Mucosa of gallbladder (tissue), 1 donor: Measurements from ENCODE around the gene BLTP3B. TPM values are rescaled to one million over a fixed set of nuclear protein-coding genes. Genes with fewer than 3 reads are reported as not detected.
A peak's percentile ranks its signal among the peaks of the same experiment; 100 is the strongest.

Experiments used
- DNase-seq: peaks from one replicate; pipeline ENCODE4 v3.0.0-alpha.2; 2020; ENCODE audit warnings: low spot score
- total RNA-seq: library from RNA; stranded (reverse); gene quantifications from one replicate; pipeline ENCODE4 v1.2.1, GENCODE V29; 2021
- donor health status: DM: no; HTN: no; CAD: no.

The BLTP3B gene
- total RNA-seq, 1 donor from 2014 or later, result 25.2 TPM

GRCh38 chr12:100159391-100160104 lies 16.9 kb upstream of the BLTP3B start:
- no peak for DNase-seq

DNA sequence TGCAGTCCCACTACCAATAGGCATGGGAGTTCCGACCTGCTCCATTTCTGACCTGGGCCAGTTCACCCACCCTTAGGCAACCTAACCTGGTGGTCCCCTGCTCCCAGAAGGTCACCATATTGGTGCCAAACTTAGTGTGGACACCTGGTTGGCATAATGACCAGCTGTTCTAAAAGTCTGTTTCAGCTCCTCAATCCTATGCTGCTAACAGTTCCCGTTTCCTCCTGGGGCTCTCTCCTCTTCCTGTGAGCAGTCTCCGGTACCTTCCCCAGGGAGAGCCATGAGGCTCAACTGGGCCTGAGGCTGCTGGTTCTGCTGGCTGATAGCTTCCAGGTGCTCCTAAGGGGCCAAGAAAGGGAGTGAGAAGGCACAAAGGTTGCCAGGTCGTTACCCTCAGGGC lies 15.9 kb upstream of the BLTP3B start:
- no peak for DNase-seq

DNA sequence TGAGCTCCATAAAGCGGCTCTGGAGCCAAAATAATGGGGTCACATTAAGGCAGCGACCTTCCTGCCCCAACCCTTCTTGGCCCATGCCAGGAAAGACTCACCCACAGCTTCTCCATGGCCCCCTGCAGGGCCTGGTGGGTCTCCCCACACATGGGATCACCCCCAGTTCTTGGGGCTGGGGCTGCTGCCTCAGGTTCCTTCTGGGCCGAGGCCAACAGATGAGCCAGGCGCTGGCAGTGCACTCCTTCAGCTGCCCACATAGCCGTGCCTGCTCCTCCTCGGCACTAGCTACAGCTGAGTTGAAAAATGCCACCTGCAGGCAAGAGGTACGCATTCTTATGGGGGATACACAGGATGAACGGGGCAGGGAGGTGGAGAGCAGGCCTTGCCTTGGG lies 14.8 kb upstream of the BLTP3B start:
- DNase-seq, result no peak

- no peak for DNase-seq
These were observed 14.2 kb upstream of the BLTP3B start for GRCh38 chr12:100156731-100157426.

GRCh38 chr12:100154474-100155247 lies 12.0 kb upstream of the BLTP3B start:
- DNase-seq, result peak; percentile 73

GRCh38 chr12:100153131-100153530 lies 10.5 kb upstream of the BLTP3B start:
- no peak for DNase-seq

DNA sequence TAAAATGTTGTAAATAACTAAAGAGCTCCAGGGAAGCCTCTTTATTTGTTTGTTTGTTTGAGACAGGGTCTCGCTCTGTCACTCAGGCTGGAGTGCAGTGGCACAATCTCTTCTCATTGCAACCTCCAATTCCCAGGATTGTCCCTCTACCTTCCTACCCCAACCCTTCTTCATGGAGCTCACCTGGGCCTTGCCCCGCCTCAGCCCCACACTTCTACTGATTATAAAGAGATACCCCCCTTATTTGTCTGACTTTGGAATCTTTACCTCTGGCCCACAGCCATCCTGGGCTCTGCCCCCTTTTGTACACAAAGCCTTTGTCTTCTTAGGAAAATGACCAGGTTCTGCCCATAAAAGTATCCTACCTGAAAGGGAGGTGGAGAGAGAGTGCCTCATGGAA lies 9.1 kb upstream of the BLTP3B start:
- DNase-seq, result no peak

GRCh38 chr12:100146252-100146651 lies 3.6 kb upstream of the BLTP3B start:
- DNase-seq, result no peak

GRCh38 chr12:100145643-100146042 lies 3.0 kb upstream of the BLTP3B start:
- DNase-seq, result no peak

GRCh38 chr12:100141998-100142850 lies 450 bp downstream of the BLTP3B start:
- DNase-seq, result peak; percentile 58

- no peak for DNase-seq
These were observed 1.0 kb downstream of the BLTP3B start for GRCh38 chr12:100141666-100141997.

DNA sequence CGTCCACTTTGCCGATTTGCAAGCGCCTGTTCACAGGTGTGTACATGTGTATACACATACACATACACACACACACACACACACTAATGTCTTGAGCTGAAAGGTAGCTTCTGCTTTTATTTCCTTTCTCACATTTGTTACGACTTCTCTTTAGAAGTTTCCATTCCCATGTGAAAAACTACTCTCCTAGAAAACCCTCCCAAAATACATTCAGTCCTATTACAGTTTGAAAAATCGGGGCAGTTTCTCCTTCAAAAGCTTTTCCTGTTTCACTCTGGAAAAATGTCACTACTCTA lies 3.9 kb downstream of the BLTP3B start:
- DNase-seq, result no peak

DNA sequence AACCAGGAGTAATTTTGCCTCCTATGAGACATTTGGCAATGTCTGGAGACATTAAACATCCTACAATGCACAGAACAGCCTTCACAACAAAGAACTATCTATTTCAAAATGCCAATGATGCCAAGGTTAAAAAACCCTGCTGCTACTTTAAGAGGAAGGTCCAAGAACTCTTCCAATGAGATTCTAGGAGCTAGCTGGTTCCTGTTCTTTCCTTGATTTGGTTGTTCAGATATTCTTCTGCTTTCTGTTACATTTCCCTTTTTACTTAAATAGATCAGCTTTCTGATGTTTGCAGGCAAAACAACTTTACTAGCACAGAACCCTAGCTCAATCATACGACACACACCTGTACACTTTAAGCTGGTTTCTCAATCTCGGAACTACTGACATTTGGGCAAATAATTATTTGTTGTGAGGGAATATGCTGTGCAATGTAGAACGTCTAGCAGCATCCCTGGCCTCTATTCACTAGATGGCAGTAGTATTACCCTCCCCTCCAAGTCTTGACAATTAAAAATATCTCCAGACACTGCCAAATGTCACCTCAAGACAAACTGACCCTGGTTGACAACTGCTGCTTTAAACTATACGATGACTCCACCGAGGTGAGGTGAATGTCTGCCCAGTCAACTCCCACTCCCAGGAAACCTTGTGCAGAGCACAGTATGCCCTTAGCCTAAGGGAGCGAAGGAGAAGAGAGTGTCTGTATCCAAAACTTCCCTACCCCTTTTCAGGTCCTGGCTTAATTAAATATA lies 4.4 kb downstream of the BLTP3B start:
- DNase-seq, result no peak

DNA sequence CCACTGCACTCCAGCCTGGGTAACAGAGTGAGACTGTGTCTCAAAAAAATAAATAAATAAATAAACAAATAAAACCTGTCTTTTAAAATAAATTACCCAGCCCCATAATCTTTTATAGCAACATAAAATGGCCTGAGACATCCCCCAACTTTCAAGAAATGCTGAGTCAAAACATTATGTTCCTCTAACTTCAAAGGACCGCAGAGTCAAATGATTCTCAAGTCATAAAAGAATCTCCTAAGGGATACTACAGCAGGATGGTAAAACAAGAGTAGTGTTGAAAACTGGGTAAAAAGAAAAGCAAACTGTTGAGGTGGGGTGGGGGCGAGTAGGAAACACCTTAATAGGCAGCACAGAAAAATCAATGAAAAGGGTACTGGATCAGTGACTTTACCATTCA lies 9.5 kb downstream of the BLTP3B start:
- DNase-seq, result no peak

DNA sequence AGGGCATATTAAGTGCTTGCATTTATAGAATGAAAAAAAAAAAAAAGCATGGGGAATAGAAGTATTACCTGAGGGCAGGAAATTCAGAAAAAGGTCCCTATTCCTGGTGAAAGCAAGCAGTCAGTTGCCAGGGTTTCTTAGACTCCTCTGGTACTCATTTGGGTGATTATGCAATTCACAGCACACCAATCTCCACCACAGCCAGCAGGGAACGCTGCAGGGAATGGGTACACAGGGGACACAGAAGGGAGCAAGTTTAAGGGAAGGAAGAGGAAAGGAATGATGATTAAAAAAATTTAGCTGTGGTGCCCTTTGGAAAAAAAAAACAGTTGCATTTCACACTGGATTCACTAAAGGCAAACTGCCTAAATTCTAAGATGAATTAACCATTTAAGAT lies 14.2 kb downstream of the BLTP3B start:
- DNase-seq, result no peak

DNA sequence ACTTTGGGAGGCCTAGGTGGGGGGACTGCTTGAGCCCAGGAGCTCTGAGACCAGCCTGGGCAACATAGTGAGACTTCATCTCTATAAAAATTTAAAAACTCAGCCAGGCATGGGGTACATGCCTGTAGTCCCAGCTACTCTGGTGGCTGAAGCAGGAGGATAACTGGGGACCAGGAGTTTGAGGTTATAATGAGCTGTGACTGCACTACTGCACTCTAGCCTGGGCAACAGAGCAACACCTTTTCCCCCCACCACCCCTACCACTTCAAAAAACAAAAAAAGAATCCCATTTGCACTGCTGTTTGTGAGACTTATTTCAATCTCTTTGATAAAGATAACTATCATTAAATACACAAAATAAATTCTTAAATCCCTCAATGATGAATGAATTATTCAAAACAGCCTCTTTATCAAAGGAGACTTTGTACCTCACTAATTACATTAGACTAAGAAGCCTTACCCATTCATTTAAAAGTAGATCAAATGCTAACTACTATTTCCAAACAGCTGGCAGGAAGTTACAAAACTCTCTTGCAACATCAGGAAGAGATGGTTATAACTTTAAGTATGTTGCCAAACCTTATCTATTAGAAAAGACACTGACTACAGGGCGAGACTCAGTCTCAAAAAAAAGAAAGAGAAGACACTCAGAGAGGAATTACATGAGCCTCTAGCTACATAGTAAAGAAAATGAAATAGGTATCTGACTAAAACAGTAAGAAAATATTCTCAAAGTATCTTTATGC lies 14.7 kb downstream of the BLTP3B start:
- DNase-seq, result no peak

DNA sequence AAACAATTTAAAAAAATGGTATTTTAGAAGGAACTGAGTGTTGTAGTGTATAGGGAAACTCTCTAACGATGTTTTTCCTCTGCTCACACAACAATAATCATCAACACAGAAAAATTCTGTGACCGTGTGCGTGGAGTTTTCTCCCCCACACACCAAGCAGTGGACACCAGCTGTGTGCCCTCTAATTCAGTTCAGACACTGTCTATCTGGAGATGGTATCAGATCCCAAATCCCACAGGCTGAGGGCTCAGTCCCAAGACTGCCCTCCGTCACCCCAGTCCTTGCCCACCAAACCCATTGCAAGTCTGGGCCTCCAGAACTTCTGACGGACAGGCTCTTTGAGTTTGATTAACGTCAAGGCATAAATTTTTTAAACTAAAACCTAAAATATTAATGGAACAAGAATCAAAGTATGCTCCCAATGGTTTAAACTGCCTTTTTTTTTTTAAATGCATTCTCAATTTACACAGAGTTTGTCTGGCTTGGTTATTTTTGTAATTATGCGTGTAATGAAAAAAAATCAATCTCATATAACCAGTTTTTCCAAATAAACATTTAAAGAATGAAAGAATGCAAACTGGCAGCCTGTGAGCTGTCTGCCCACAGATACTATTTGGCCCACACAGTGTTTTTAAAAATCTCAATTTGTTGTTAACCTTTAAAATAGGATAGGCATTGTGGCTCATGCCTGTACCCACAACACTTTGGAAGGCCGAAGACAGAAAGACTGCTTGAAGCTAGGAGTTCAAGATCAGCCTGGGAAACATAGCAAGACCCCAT lies 19.2 kb downstream of the BLTP3B start:
- DNase-seq, result no peak

DNA sequence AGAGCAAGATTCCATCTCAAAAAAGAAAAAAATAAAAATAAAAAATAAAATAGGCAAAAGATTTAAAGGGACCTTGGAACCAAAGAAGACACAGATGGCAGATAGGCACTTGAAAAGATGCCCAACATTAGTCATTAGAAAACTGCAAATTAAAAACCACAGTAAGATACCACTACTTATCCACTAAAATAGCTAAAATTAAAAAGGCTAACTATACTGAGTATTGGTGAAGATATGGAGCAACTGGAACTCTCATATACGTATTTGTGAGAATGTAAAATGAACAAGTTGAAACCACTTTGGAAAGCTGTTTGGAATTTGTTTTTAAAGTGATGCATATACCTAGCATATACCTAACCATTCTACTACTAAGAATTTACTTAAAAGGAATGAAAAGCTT lies 22.3 kb downstream of the BLTP3B start:
- DNase-seq, result no peak

- DNase-seq, result no peak
These were observed 27.4 kb downstream of the BLTP3B start for GRCh38 chr12:100115291-100115690.

GRCh38 chr12:100114574-100114973 lies 28.1 kb downstream of the BLTP3B start:
- DNase-seq, result no peak
